Astrocyte of the spinal cord (primary cell): ENCODE measurements around the gene PPP2R3B.
"Not testable (repeated sequence)": the region's sequence is repeated elsewhere in the genome, so short reads cannot be mapped to it uniquely, and the experiment has no call there.

Experiments
- DNase-seq: peaks from one replicate; pipeline ENCODE4 v3.0.0; 2011; ENCODE audit warnings: low read depth, low spot score
- H3K4me3 ChIP-seq: 2 replicates; pipeline ENCODE4 v1.5.1; 2011; ENCODE audit warnings: low read depth, mild to moderate bottlenecking, low read length, moderate library complexity
- in situ Hi-C: cut with HindIII; loops from 2 replicates; pipeline ENCODE4 v1.10.0; 2017; ENCODE audit warnings: low sequenced_read_pairs
- TF ChIP-seq, protein P1 (sequence below): IDR thresholded peaks from 2 replicates; pipeline ENCODE4 v1.5.1; 2012; ENCODE audit warnings: low read depth, mild to moderate bottlenecking, low read length, inconsistent platforms

Gene PPP2R3B

DNA sequence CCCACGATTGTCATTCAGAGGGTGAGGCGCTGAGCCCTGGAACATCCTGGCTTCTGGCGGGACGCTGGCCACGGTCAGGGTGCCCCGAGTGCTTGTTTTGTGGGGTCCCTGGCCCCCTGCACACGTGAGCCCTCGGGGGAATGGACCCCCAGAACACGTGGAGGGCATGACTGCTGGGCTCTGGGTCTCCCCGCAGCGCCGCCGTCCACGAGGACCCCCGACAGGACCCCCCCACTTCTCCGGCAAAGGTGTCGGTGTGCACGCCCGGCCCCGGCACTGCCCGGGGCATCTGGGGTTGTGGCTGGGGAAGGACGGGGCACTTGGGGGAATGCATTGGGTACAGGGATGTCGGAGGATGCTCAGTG, 54.2 kb downstream of the PPP2R3B start:
- H3K4me3 ChIP-seq: no peak overlapping the region
- in situ Hi-C loops: no loop called here
- DNase-seq: no peak
- TF ChIP-seq, protein P1, sequence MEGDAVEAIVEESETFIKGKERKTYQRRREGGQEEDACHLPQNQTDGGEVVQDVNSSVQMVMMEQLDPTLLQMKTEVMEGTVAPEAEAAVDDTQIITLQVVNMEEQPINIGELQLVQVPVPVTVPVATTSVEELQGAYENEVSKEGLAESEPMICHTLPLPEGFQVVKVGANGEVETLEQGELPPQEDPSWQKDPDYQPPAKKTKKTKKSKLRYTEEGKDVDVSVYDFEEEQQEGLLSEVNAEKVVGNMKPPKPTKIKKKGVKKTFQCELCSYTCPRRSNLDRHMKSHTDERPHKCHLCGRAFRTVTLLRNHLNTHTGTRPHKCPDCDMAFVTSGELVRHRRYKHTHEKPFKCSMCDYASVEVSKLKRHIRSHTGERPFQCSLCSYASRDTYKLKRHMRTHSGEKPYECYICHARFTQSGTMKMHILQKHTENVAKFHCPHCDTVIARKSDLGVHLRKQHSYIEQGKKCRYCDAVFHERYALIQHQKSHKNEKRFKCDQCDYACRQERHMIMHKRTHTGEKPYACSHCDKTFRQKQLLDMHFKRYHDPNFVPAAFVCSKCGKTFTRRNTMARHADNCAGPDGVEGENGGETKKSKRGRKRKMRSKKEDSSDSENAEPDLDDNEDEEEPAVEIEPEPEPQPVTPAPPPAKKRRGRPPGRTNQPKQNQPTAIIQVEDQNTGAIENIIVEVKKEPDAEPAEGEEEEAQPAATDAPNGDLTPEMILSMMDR: no peak

DNA sequence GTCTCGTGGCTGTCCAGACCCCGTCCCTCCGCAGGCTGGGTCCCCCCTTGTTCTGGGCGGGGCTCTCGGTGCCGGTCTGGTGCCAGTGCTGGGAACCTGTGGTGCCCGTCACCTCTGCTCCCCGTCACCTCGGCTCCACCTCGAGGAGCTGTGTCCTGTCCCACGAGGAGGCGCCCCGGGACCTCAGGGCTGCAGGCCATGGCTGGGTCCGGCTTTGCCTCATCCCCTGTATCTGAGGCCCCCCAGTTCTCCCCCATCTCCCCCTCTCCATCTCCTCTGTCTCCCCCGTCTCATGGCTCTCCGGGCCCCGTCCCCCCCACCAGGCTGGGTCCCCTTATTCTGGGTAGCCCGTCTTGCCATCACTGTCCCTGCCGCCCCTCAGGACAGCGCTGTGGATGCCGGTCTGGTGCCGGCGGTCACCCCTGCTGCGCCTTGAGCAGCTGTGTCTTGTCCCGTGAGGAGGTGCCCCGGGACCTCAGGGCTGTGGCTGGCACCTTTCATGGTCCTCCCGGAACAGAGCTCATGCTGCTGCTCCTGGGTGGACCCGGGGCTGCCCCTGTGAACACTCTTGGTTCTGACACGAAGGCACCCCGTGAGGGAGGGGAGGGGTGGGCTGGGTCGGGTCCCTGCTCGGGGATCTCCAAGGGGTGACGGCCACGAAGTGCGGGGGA, 54.7 kb downstream of the PPP2R3B start:
- H3K4me3 ChIP-seq: no peak overlapping the region
- TF ChIP-seq, protein P1: no peak
- in situ Hi-C loops: no loop called here
- DNase-seq: no peak

DNA sequence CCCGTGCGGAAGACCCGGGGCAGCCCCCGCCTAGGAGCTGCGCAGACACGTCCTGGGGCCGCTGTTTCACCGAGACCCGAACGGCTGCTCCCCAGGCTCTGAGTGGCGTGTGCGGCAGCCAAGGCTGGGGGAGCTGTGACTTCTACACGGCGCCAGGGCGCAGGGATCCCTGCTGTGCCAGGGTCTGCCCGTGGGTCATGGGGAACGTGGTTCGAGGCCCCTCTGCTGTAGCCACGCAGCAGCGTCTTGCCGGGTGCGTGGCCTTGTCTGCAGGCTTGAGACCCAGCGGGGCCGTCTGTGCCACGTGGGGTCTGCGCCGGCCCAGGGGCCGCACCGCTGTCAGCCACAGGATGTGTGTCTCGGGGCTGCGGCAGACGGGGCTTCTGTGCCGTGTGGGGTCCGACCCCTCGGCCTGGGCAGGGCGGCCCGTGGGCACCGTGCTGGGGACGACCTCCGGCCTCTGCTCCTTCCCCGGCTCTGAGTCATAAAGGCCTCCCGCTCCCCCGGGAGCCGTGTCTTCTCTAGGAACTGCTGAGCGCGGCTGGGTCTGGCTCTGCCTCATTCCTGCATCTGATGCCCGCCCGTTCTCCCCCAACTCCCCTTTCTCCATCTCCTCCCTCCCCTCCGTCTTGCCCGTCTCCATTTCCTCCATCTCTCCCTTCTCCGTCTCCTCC, 55.4 kb downstream of the PPP2R3B start:
- in situ Hi-C loops: no loop called here
- TF ChIP-seq, protein P1: no peak
- DNase-seq: peak; percentile 36
- no peak overlapping the region for H3K4me3 ChIP-seq

DNA sequence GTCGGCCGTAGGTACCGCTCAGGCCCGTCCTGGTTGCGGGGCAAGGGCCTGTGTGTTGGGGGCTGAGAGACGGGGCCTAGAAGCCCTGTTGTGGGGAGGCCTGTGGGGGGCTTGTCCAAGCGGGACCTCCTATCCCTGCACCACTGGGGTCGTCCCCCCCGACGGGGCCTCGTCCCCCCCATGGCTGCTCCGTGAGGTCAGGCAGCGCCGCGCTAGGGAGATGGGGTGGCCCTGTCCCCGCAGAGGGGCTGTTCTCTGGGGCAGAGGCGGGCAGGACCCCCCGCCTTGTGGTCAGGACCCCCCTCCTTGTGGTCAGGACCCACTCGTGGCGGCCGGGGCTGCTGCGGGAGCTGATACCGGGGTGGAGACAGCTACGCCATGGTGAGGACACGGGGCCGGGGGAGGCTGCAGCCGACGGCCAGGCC, 56.0 kb downstream of the PPP2R3B start:
- no peak overlapping the region for H3K4me3 ChIP-seq
- in situ Hi-C loops: no loop called here
- TF ChIP-seq, protein P1: no peak
- DNase-seq: no peak

DNA sequence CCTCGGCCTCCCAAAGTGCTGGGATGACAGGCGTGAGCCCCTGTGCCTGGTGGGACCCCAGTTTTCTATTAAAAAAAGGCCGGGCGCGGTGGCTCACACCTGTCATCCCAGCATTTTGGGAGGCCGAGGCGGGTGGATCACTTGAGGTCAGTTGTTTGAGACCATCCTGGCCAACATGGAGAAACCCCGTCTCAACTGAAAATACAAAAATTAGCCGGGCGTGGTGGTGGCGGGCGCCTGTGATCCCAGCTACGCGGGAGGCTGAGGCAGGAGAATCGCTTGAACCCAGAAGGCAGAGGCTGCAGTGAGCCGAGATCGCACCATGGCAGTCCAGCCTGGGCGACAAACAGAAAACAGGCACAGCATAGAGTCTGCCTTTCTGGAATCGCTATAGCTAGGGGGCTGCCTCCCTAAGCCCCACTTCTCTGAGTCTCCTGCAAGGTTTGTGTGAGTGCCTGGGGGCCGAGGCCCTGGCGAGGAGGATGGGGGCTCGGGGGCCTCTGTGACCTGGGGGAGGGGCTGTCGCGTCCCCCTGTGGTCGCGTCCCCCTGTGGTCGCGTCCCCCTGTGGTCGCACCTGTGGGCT, 56.5 kb downstream of the PPP2R3B start:
- H3K4me3 ChIP-seq, in situ Hi-C loops, DNase-seq: not testable (repeated sequence)

DNA sequence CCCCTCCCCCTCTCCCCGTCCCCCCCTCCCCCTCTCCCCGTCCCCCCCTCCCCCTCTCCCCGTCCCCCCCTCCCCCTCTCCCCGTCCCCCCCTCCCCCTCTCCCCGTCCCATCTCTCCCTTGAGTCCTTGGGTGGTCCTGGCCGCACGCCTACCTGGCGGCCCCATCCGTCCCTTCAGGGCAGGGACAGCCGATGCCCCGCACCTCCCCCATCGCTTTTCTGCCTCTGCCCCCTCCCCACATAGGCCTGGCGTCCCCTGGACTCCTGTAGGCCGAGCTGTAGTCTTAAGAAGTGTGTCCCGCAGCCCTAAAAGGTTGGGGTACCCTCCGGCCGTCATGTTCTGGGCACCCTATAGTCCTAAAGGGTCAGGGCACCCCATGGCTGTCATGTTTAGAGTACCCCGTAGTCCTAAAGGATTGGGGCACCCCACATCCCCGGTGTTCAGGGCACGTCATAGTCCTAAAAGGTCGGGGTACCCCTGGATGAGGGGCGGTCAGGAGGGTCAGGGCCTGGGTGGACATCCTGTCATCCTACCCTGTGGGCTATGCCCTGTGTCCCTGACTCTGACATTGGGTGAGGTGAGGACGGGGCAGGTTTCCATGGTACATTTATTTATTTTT, 57.3 kb downstream of the PPP2R3B start:
- no peak for DNase-seq
- TF ChIP-seq, protein P1: no peak
- H3K4me3 ChIP-seq: no peak overlapping the region
- in situ Hi-C loops: no loop called here
